T-helper 1 cell treated with Interleukin-12 subunit alpha and Interleukin-12 subunit beta and Interleukin-4 antibody, amounts not matched to agents 30 μg/mL and 1 μg/mL, for 36 hours (primary cell): ENCODE data around the gene ZNF362.

Experiments
- H3K27ac Mint-ChIP-seq: one replicate; pipeline ENCODE4 v1.8.0; 2021; ENCODE audit warnings: mild to moderate bottlenecking, mixed read lengths
- H3K27me3 Mint-ChIP-seq: one replicate; pipeline ENCODE4 v1.8.0; 2021; ENCODE audit warnings: low read depth, mixed read lengths
- H3K36me3 Mint-ChIP-seq: one replicate; pipeline ENCODE4 v1.8.0; 2021; ENCODE audit warnings: low read depth, mixed read lengths
- H3K4me1 Mint-ChIP-seq: one replicate; pipeline ENCODE4 v1.8.0; 2021; ENCODE audit warnings: low read depth, mixed read lengths
- H3K4me3 Mint-ChIP-seq: one replicate; pipeline ENCODE4 v1.8.0; 2021; ENCODE audit warnings: mild to moderate bottlenecking, moderate library complexity, mixed read lengths
- H3K9me3 Mint-ChIP-seq: one replicate; pipeline ENCODE4 v1.8.0; 2021; ENCODE audit warnings: mixed read lengths

Gene ZNF362

GRCh38 chr1:33349081-33349759 is 92.9 kb downstream of the ZNF362 start:
- H3K27ac Mint-ChIP-seq, result peak overlapping the region; percentile 84
- peak overlapping the region; percentile 88 for H3K4me3 Mint-ChIP-seq
- peaks cover 38% of the 10 kb centered on the region for H3K4me1 Mint-ChIP-seq
- no peaks in the 10 kb centered on the region for H3K9me3 Mint-ChIP-seq
- peaks cover 9% of the 10 kb centered on the region for H3K36me3 Mint-ChIP-seq
- H3K27me3 Mint-ChIP-seq, result peaks cover 8% of the 10 kb centered on the region

GRCh38 chr1:33349778-33350610 is 93.7 kb downstream of the ZNF362 start:
- Mint-ChIP-seq H3K9me3 (no peaks in the 10 kb centered on the region), H3K27me3 (peaks cover 8% of the 10 kb centered on the region), H3K4me3 (peak overlapping the region; percentile 89), H3K36me3 (peaks cover 9% of the 10 kb centered on the region), H3K27ac (peak overlapping the region; percentile 86), H3K4me1 (peaks cover 37% of the 10 kb centered on the region)
